ENCODE data around the gene ALG2. TPM values are rescaled to one million over a fixed set of nuclear protein-coding genes. Genes with fewer than 3 reads are reported as not detected.

Gene ALG2, protein sequence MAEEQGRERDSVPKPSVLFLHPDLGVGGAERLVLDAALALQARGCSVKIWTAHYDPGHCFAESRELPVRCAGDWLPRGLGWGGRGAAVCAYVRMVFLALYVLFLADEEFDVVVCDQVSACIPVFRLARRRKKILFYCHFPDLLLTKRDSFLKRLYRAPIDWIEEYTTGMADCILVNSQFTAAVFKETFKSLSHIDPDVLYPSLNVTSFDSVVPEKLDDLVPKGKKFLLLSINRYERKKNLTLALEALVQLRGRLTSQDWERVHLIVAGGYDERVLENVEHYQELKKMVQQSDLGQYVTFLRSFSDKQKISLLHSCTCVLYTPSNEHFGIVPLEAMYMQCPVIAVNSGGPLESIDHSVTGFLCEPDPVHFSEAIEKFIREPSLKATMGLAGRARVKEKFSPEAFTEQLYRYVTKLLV
- total RNA-seq = 48.7 and 50.3 TPM in 2 replicates

DNA sequence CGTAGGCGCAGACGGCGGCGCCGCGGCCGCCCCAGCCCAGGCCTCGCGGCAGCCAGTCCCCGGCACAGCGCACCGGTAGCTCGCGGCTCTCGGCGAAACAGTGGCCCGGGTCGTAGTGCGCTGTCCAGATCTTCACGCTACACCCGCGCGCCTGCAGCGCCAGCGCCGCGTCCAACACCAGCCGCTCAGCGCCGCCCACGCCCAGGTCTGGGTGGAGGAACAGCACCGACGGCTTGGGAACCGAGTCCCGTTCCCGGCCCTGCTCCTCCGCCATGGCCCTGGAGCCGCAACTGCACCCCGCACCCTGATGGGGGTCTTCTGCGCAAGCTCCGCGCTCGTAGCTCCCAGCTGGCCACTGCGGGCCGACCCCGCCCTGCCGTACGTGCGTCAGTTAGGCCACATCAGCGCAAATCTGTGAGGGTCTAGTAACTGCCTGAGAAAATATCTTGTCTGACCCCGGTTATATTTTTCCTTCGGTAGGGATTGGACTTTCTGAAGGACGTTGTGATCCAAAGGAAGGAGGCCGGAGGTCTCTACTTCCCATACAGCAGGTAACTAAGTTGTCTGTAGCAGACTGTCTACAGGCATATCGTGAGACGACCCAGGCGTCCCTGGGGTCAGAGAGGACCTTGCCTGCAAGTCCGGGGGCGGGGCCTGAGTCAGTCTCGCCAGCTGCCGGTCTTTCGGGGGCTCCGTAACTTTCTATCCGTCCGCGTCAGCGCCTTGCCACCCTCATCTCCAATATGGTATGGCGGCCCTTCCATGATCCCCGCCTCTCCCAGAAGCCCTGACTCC is at the start of gene ALG2, which contains the start of gene SEC61B:
Gene ALG2 (minus strand): TSS at position 322 of the 795 bp plus-strand sequence. CDS start 48 bp downstream, at position 274.
Gene SEC61B (plus strand): TSS at position 662 of the 795 bp plus-strand sequence. CDS start 82 bp downstream, at position 744.

Small RNA genes within 50 kb of the gene (small RNA-seq; reads per million reads assigned to genes)
- not detected for gene RN7SL794P

Other genes starting within 250 kb of the ALG2 start
- 19.8 and 26.6 TPM in 2 replicates for gene TGFBR1, start 116.8 kb downstream of the ALG2 start, total RNA-seq
- gene SEC61B, start 340 bp upstream of the ALG2 start, total RNA-seq = 77.8 and 87.8 TPM in 2 replicates

Measured in subcutaneous preadipocyte (primary cell).